Measurements from ENCODE around the gene BBS10. TPM values are rescaled to one million over a fixed set of nuclear protein-coding genes. Genes with fewer than 3 reads are reported as not detected.
"Not testable (repeated sequence)": the region's sequence is repeated elsewhere in the genome, so short reads cannot be mapped to it uniquely, and the experiment has no call there.

The BBS10 gene
- total and polyA plus RNA-seq, 2 donors (not counting 1 experiment from before 2014, with no cell fraction given): 1.9 to 12.9 TPM

DNA sequence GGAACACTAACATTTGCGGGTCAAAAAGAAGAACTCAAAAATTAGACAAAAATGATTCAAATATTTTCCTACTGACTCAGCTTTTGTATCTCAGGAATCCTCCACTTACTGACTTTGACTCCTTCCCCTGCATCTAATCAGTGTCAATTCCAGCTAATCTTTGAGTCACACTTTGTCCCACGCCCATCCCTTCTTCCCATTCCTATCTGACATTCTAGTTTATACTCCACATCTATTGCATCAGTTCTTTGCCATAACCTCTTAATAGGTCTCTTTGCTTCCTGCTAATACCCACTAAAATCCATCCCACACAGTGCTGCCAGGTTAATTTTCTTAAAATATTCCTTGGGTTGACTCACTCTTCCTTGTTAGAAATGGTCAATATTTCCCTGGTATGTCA, 19.1 kb downstream of the BBS10 start:
- CTCF ChIA-PET: no interaction called here
- no peak overlapping the region for H3K4me2 ChIP-seq (replicated peaks; ENCODE audit: low read depth, low read length, poor library complexity, severe bottlenecking)

DNA sequence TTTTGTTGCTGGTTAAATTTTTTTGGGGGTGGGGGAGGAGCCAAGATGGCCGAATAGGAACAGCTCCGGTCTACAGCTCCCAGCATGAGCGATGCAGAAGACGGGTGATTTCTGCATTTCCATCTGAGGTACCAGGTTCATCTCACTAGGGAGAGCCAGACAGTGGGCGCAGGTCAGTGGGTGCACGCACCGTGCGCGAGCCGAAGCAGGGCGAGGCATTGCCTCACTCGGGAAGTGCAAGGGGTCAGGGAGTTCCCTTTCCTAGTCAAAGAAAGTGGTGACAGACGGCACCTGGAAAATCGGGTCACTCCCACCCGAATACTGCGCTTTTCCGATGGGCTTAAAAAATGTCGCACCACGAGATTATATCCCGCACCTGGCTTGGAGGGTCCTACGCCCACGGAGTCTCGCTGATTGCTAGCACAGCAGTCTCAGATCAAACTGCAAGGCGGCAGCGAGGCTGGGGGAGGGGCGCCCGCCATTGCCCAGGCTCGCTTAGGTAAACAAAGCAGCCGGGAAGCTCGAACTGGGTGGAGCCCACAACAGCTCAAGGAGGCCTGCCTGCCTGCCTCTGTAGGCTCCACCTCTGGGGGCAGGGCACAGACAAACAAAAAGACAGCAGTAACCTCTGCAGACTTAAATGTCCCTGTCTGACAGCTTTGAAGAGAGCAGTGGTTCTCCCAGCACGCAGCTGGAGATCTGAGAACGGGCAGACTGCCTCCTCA, 28.5 kb downstream of the BBS10 start:
- POLR2A ChIA-PET; H3K9me3 Mint-ChIP-seq (ENCODE audit: insufficient read depth); H3K9ac ChIP-seq (ENCODE audit: low read length); H3K4me3 ChIP-seq (ENCODE audit: control extremely low read depth in 1 of 5, extremely low read depth in 1 of 5, insufficient read depth in 1 of 5, low read depth in 2 of 5, low read length in 4 of 5); H3K27me3 ChIP-seq (replicated peaks in 1 of 4; ENCODE audit: control extremely low read depth in 1 of 4, control insufficient read depth in 3 of 4, insufficient read depth in 4 of 4, low read length in 3 of 4); H3K9me3 ChIP-seq (ENCODE audit: control extremely low read depth in 1 of 3, control insufficient read depth in 2 of 3, insufficient read depth in 1 of 3, low read length in 2 of 3); H3K36me3 ChIP-seq (replicated peaks in 1 of 2; ENCODE audit: control extremely low read depth in 1 of 2, control insufficient read depth in 1 of 2, extremely low read depth in 1 of 2, insufficient read depth in 2 of 2, low read length in 1 of 2); ATAC-seq (ENCODE audit: low read depth); H3K27ac Mint-ChIP-seq; CTCF ChIA-PET; H3K4me1 ChIP-seq (ENCODE audit: control insufficient read depth in 2 of 2, insufficient read depth in 2 of 2, low read length in 2 of 2); H3K4me2 ChIP-seq (replicated peaks; ENCODE audit: low read depth, low read length, poor library complexity, severe bottlenecking); H2AFZ ChIP-seq (ENCODE audit: insufficient read depth, low read depth, low read length, poor library complexity, severe bottlenecking); H3K4me3 Mint-ChIP-seq; H4K20me1 ChIP-seq (ENCODE audit: control insufficient read depth, insufficient read depth, low read length, poor library complexity, severe bottlenecking); H3K4me1 Mint-ChIP-seq; intact Hi-C loops (cut with micrococcal nuclease); DNase-seq; H3K79me2 ChIP-seq (ENCODE audit: control insufficient read depth, insufficient read depth, low read length); H3K27ac ChIP-seq (ENCODE audit: low read length in 2 of 2): not testable (repeated sequence)
- 95% methylated on average over 21 of the region's 32 CpGs for WGBS (ENCODE audit: insufficient coverage)
- H3K27me3 Mint-ChIP-seq: peaks cover 11% of the 10 kb centered on the region

More for the DNA sequence above, 19.1 kb downstream of the BBS10 start:
- Histone ChIP-seq H3K9ac (ENCODE audit: low read length) (no peak overlapping the region), H3K36me3 (replicated peaks in 1 of 2; ENCODE audit: control extremely low read depth in 1 of 2, control insufficient read depth in 1 of 2, extremely low read depth in 1 of 2, insufficient read depth in 2 of 2, low read length in 1 of 2) (no peaks in the 10 kb centered on the region), H3K9me3 (ENCODE audit: control extremely low read depth in 1 of 3, control insufficient read depth in 2 of 3, insufficient read depth in 1 of 3, low read length in 2 of 3) (peaks cover 0 to 4% (median 0%) of the 10 kb centered on the region in 3 donors), H3K27ac (ENCODE audit: low read length in 2 of 2) (no peak overlapping the region), H3K79me2 (ENCODE audit: control insufficient read depth, insufficient read depth, low read length) (no peaks in the 10 kb centered on the region), H3K4me3 (ENCODE audit: control extremely low read depth in 1 of 5, extremely low read depth in 1 of 5, insufficient read depth in 1 of 5, low read depth in 2 of 5, low read length in 4 of 5) (no peak overlapping the region), H3K4me1 (ENCODE audit: control insufficient read depth in 2 of 2, insufficient read depth in 2 of 2, low read length in 2 of 2) (no peaks in the 10 kb centered on the region), H3K27me3 (replicated peaks in 1 of 4; ENCODE audit: control extremely low read depth in 1 of 4, control insufficient read depth in 3 of 4, insufficient read depth in 4 of 4, low read length in 3 of 4) (peaks cover 0 to 4% (median 1%) of the 10 kb centered on the region in 4 experiments), H4K20me1 (ENCODE audit: control insufficient read depth, insufficient read depth, low read length, poor library complexity, severe bottlenecking) (no peaks in the 10 kb centered on the region), H2AFZ (ENCODE audit: insufficient read depth, low read depth, low read length, poor library complexity, severe bottlenecking) (no peak overlapping the region)
- no peaks in the 10 kb centered on the region for H3K4me1 Mint-ChIP-seq
- POLR2A ChIA-PET: no interaction called here
- H3K27me3 Mint-ChIP-seq: peaks cover 29% of the 10 kb centered on the region
- no peak for DNase-seq
- ATAC-seq (ENCODE audit: low read depth): no peak
- no peak overlapping the region for H3K27ac Mint-ChIP-seq
- intact Hi-C loops (cut with micrococcal nuclease): no loop called here
- no peaks in the 10 kb centered on the region for H3K9me3 Mint-ChIP-seq (ENCODE audit: insufficient read depth)
- no peak overlapping the region for H3K4me3 Mint-ChIP-seq
- WGBS (ENCODE audit: insufficient coverage): 96% methylated on average over 2 of the region's 2 CpGs
- TF ChIP-seq, protein P1, sequence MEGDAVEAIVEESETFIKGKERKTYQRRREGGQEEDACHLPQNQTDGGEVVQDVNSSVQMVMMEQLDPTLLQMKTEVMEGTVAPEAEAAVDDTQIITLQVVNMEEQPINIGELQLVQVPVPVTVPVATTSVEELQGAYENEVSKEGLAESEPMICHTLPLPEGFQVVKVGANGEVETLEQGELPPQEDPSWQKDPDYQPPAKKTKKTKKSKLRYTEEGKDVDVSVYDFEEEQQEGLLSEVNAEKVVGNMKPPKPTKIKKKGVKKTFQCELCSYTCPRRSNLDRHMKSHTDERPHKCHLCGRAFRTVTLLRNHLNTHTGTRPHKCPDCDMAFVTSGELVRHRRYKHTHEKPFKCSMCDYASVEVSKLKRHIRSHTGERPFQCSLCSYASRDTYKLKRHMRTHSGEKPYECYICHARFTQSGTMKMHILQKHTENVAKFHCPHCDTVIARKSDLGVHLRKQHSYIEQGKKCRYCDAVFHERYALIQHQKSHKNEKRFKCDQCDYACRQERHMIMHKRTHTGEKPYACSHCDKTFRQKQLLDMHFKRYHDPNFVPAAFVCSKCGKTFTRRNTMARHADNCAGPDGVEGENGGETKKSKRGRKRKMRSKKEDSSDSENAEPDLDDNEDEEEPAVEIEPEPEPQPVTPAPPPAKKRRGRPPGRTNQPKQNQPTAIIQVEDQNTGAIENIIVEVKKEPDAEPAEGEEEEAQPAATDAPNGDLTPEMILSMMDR (IDR thresholded peaks at IDR 0.05): no peak
- TF ChIP-seq EZH2 (IDR thresholded peaks at IDR 0.05; ENCODE audit: borderline replicate concordance, insufficient read depth, low read depth, low read length, poor library complexity, severe bottlenecking): no peak

All from B cell (primary cell).